ENCODE results near the gene GPR55. TPM values are rescaled to one million over a fixed set of nuclear protein-coding genes. Genes with fewer than 3 reads are reported as not detected.

GPR55 gene
- total RNA-seq, 1 experiment from 2014 or later = not detected

DNA sequence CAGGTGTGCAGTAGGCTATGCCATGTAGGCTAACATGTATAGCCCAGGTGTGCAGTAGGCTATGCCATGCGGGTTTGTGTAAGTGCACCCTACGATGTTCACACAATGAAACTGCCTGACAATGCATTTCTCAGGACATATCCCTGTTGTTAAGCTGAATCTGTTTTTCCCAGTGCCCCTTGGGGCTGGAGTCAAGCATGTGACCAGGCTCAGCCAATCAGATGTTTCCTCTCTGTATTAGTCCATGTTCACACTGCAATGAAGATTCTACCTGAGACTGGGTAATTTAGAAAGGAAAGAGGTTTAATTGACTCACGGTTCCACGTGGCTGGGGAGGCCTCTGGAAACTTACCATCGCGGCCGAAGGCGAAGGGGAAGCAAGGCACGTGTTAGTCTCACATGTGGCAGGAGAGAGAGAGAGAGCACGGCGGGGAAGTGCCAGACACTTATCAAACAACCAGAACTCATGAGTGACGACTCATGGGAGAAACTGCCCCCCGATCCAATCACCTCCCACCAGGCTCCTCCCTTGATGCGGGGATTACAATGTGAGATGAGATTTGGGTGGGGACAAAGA, 36.1 kb downstream of the GPR55 start:
- DNase-seq = no peak
- no peaks in the 10 kb centered on the region for H3K27me3 ChIP-seq (replicated peaks; ENCODE audit: control insufficient read depth, insufficient read depth, low read length)
- CTCF ChIA-PET = no interaction called here
- intact Hi-C loops (cut with micrococcal nuclease; ENCODE audit: unreplicated experiment) = no loop called here
- no peaks in the 10 kb centered on the region for H3K36me3 ChIP-seq (ENCODE audit: control insufficient read depth, insufficient read depth, low read length)
- no peaks in the 10 kb centered on the region for H3K9me3 Mint-ChIP-seq (ENCODE audit: unreplicated experiment)
- H3K4me1 ChIP-seq = no peaks in the 10 kb centered on the region
- POLR2A ChIA-PET = no interaction called here
- TF ChIP-seq, protein P1, sequence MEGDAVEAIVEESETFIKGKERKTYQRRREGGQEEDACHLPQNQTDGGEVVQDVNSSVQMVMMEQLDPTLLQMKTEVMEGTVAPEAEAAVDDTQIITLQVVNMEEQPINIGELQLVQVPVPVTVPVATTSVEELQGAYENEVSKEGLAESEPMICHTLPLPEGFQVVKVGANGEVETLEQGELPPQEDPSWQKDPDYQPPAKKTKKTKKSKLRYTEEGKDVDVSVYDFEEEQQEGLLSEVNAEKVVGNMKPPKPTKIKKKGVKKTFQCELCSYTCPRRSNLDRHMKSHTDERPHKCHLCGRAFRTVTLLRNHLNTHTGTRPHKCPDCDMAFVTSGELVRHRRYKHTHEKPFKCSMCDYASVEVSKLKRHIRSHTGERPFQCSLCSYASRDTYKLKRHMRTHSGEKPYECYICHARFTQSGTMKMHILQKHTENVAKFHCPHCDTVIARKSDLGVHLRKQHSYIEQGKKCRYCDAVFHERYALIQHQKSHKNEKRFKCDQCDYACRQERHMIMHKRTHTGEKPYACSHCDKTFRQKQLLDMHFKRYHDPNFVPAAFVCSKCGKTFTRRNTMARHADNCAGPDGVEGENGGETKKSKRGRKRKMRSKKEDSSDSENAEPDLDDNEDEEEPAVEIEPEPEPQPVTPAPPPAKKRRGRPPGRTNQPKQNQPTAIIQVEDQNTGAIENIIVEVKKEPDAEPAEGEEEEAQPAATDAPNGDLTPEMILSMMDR (IDR thresholded peaks at IDR 0.05; ENCODE audit: insufficient read depth in 1 of 2, low read depth in 1 of 2, low read length in 1 of 2, severe bottlenecking in 1 of 2, unreplicated experiment in 1 of 2) = no peak
- no peak overlapping the region for H3K4me3 Mint-ChIP-seq (ENCODE audit: unreplicated experiment)
- H3K36me3 Mint-ChIP-seq (ENCODE audit: insufficient read depth, unreplicated experiment) = no peaks in the 10 kb centered on the region
- H3K9me3 ChIP-seq = no peaks in the 10 kb centered on the region
- H3K4me3 ChIP-seq (ENCODE audit: low read depth, low read length) = no peak overlapping the region
- H3K27ac Mint-ChIP-seq (ENCODE audit: unreplicated experiment) = no peak overlapping the region
- no peaks in the 10 kb centered on the region for H3K4me1 Mint-ChIP-seq (ENCODE audit: low read depth, unreplicated experiment)
- no TSS peak for BruUV-seq (replicated peaks)
- H3K27me3 Mint-ChIP-seq (ENCODE audit: insufficient read depth, unreplicated experiment) = no peaks in the 10 kb centered on the region

DNA sequence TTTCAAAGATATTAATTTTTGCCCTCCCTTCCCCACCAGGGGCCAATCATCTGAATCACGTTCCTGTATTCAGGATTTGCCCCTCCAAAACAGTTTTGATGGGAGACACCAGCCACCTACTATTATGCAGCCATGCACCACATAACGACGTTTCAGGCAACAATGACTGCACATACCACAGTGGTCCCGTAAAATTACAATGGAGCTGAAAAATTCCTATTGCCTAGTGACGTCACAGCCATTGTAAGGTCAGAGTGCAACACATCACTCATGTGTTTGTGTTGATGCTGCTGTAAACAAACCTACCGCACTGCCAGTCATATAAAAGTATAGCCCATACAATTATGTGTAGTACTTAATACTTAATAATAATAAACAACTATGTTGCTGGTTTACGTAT, 37.7 kb downstream of the GPR55 start:
- TF ChIP-seq, protein P1 (IDR thresholded peaks at IDR 0.05; ENCODE audit: insufficient read depth in 1 of 2, low read depth in 1 of 2, low read length in 1 of 2, severe bottlenecking in 1 of 2, unreplicated experiment in 1 of 2) = no peak
- no peaks in the 10 kb centered on the region for H3K9me3 Mint-ChIP-seq (ENCODE audit: unreplicated experiment)
- POLR2A ChIA-PET = interaction anchor here (1.0 kb wide), 1 partner anchor 163 kb away, joined by 3 read pairs; no protein-coding TSS in a partner anchor
- H3K4me1 Mint-ChIP-seq (ENCODE audit: low read depth, unreplicated experiment) = no peaks in the 10 kb centered on the region
- H3K4me1 ChIP-seq = no peaks in the 10 kb centered on the region
- DNase-seq = no peak
- H3K4me3 Mint-ChIP-seq (ENCODE audit: unreplicated experiment) = no peak overlapping the region
- CTCF ChIA-PET = no interaction called here
- intact Hi-C loops (cut with micrococcal nuclease; ENCODE audit: unreplicated experiment) = no loop called here
- H3K27me3 ChIP-seq (replicated peaks; ENCODE audit: control insufficient read depth, insufficient read depth, low read length) = no peaks in the 10 kb centered on the region
- no peaks in the 10 kb centered on the region for H3K9me3 ChIP-seq
- no peak overlapping the region for H3K4me3 ChIP-seq (ENCODE audit: low read depth, low read length)
- H3K27ac Mint-ChIP-seq (ENCODE audit: unreplicated experiment) = no peak overlapping the region
- no peaks in the 10 kb centered on the region for H3K36me3 ChIP-seq (ENCODE audit: control insufficient read depth, insufficient read depth, low read length)
- H3K36me3 Mint-ChIP-seq (ENCODE audit: insufficient read depth, unreplicated experiment) = no peaks in the 10 kb centered on the region
- no peaks in the 10 kb centered on the region for H3K27me3 Mint-ChIP-seq (ENCODE audit: insufficient read depth, unreplicated experiment)
- BruUV-seq (replicated peaks) = no TSS peak

DNA sequence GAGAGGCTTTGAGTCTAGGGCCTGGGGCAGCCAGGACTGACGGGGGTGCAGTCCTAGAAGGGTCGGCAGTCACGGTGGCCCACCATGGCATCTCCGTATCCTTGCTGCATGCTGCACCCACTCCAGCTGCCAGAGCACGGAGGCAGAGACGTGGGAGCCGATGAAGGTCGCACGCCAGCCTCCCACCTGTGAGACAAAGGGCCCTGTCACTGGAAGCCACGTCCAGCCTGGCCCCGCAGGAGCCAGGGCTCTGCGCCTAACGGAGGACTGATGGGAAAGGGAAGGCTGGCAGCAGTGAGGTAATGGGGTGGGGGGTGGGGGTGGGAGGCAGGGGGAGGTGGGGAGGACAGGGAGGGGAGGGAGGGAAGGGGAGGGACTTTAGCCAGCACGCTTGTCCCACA, 38.4 kb downstream of the GPR55 start:
- H3K4me3 ChIP-seq (ENCODE audit: low read depth, low read length) = no peak overlapping the region
- intact Hi-C loops (cut with micrococcal nuclease; ENCODE audit: unreplicated experiment) = no loop called here
- H3K9me3 ChIP-seq = no peaks in the 10 kb centered on the region
- CTCF ChIA-PET = no interaction called here
- DNase-seq = no peak
- no peak overlapping the region for H3K27ac Mint-ChIP-seq (ENCODE audit: unreplicated experiment)
- H3K4me3 Mint-ChIP-seq (ENCODE audit: unreplicated experiment) = no peak overlapping the region
- H3K4me1 Mint-ChIP-seq (ENCODE audit: low read depth, unreplicated experiment) = no peaks in the 10 kb centered on the region
- BruUV-seq (replicated peaks) = no TSS peak
- H3K27me3 ChIP-seq (replicated peaks; ENCODE audit: control insufficient read depth, insufficient read depth, low read length) = no peaks in the 10 kb centered on the region
- no peaks in the 10 kb centered on the region for H3K27me3 Mint-ChIP-seq (ENCODE audit: insufficient read depth, unreplicated experiment)
- no peaks in the 10 kb centered on the region for H3K36me3 ChIP-seq (ENCODE audit: control insufficient read depth, insufficient read depth, low read length)
- TF ChIP-seq, protein P1 (IDR thresholded peaks at IDR 0.05; ENCODE audit: insufficient read depth in 1 of 2, low read depth in 1 of 2, low read length in 1 of 2, severe bottlenecking in 1 of 2, unreplicated experiment in 1 of 2) = no peak
- H3K36me3 Mint-ChIP-seq (ENCODE audit: insufficient read depth, unreplicated experiment) = no peaks in the 10 kb centered on the region
- no peaks in the 10 kb centered on the region for H3K9me3 Mint-ChIP-seq (ENCODE audit: unreplicated experiment)
- POLR2A ChIA-PET = no interaction called here
- no peaks in the 10 kb centered on the region for H3K4me1 ChIP-seq
